HG03521 (cell line): ENCODE results near the gene TPRX1.
"Not testable (repeated sequence)": the region's sequence is repeated elsewhere in the genome, so short reads cannot be mapped to it uniquely, and the experiment has no call there.

Experiments
- ATAC-seq: cut with Tn5 transposase; IDR thresholded peaks from one replicate; pipeline ENCODE4 v1.9.1; 2021; ENCODE audit warnings: mild to moderate bottlenecking, moderate library complexity; ENCODE audit not compliant: unreplicated experiment

The TPRX1 gene

DNA sequence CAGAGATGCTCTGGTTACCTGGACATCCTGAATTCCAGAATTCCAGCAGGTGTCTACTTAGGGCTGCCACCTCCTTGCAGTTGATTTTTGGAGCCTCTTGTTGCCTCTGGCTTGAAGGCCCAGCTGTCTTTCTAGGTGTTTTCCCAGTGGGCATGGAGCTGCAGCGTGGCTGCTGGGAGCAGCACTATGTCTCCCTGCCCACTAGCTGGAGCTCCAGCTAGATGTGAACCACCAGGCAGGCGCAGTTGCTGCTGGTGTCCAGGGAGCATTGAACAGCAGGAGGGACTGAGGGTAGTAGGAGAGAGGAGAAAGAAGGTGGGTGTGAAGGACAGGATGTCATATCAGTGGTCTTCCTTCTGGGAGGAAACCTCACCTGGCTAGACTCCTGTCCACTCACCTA is 35.7 kb downstream of the TPRX1 start:
- no peak for ATAC-seq

DNA sequence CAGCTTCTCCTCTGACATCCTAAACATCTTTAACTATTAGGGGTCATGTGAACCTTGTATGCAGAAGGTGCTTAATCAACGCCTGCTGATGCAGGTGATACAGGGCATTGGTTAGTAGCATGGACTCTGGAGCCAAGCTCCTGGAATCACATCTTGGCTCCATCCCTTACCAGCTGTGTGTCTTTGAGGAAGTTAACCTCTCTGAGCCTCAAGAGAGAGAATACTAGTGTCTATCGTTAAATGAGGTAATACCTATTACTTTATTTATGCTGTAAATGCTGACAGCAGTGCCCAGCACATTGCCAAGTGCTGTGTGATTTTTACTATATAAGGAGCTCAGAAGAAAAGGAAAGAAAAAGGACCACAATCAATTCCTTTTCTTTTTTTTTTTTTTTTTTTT is 37.0 kb downstream of the TPRX1 start:
- no peak for ATAC-seq

DNA sequence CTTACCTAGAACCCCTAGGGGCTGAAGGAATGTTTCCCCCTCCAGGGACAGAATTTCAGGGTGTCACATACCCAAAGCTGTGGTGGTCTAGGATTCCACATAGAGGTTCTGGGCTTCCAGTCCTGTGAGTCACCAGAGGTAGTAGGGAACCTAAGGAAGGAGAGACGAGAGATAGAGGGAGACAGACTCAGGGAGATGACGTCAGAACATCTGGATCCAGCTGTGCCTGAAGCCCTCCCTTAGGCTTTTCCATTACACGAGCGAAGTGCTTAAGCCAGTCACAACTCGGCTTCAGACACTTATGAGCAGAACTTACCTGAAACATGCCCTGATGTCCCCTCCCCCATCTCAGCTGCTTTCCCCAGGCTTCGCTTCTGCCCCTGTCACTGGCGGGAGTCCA is 37.7 kb downstream of the TPRX1 start:
- ATAC-seq: no peak

DNA sequence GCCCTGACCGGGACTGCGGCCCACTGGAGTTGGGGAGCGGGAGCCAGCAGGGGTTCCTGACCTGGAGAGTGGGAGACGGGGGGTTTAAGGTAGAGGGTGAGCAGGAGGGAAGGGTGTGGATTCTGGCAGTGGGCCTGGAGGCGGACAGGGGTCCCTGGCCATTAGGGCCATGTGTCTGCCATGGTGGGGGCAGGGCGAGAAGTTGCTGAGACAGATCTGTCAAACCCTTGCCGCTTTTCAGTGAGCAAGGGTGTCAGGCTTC is 38.1 kb downstream of the TPRX1 start:
- no peak for ATAC-seq

DNA sequence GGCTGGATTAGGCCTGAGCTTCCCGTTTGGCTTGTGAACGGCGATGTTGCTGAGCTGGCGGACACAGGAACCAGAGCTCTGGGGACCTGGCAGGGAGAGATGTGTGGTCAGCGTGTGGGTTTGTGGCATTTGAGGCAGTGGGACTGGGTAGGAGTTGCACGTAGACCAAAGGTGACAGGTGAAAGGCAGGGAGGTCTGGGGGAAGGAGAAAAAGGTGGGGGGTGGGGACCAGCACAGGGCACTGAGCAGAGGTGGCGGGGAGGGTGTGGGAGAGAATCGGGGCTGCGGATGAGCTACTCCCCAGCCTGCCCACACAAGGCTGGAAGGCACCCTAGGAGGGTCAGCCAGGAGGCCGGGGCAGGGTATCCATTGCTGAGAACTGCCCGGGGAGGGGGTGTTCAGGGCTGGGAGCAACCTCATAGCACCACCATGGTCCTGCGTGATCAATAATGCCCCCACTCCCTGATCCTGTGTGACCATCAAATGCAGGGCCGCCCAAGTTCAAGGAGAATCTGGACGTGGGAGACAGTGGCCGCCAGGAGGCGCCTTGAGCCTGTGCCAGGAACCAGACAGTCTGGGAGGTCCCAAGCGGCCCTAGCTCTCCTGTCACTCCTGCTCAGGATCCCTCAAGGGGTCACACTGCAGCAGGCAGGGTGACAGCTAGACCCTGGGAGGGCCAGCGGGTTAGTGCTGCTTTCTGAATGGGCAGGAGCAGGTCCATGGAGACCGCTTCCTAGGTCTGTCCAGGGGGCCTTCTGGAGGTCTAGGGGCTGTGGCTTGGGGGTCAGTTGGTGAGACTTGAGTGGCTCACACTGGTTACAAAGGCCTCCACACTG is 38.6 kb downstream of the TPRX1 start:
- ATAC-seq: no peak

DNA sequence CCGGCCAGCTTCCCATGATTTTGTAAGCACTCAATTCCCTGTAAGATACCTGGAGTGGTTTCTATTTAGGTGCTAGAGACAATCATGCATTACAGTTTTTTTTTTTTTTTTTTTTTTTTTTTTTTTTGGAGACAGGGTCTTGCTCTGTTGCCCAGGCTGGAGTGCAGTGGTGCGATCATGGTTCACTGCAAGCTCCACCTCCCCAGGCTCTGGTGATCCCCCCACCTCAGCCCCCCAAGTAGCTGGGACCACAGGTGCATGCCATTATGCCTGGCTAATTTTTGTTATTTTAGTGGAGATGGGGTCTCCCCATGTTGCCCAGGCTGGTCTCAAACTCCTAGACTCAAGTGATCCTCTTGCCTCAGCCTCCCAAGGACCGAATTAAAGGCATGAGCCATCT is 39.6 kb downstream of the TPRX1 start:
- ATAC-seq: not testable (repeated sequence)

DNA sequence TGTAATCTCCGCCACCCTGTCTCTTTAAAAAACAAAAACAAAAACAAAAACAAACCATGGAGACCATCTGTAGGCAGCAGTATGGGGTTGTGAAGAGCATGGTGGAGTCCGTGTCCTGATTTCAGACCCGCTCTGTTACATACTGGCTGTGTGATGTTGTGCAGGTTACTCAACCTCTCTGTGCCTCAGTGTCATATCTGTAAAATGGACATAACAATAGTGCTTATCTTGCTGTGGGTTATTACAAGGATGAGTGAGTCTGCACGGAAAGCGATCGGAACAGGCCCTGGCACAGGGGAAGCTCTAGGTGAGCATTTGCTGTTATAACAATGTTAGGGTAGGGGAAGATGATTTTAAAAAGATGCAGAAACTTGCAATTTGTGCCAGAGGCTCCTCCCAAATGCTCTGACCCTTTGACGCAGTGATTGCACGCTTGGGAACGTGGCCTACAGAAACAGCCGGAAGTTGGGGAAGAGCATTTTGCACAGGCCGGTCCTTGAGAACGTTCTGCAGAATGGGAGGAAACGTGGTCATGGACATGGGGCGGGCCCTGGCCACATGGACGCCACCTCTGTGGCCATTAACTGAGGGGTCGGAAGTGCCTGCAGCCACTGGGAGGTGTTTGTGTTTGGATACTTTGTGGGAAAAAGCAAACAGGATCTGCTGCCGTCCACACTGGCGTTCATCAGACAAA is 41.6 kb downstream of the TPRX1 start:
- ATAC-seq: no peak

DNA sequence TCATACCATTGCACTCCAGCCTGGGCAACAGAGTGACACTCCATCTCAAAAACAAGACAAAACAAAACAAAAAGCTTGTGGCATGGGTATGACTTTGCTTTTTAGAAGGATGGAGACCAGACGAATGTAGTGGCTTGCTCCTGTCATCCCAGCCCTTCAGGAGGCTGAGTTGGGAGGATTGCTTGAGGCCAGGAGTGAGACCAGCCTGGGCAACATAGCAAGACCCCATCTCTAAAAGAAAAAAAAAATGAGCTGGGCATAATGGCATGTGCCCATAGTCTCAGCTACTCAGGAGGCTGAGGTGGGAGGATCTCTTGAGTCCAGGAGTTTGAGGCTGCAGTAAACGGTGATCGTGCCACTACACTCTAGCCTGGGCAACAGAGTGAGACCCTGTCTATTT is 42.2 kb downstream of the TPRX1 start:
- ATAC-seq: no peak

DNA sequence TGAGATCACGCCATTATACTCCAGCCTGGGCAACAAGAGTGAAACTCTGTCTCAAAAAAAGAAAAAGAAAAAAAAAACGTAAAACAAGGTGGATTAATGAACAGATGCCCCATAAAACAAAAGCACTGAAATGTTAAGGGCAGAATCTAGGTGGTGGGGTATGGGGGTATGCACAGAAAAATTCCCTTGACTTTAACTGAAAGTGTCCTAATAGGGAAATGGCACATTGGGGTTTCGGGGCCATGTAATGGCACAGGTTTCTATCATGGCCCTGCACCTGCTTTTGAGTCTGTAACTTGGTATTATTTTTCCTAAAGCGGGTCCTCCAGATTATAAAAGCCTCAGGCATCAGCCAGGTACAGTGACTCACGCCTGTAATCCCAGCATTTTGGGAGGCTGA is 42.8 kb downstream of the TPRX1 start:
- ATAC-seq: no peak

DNA sequence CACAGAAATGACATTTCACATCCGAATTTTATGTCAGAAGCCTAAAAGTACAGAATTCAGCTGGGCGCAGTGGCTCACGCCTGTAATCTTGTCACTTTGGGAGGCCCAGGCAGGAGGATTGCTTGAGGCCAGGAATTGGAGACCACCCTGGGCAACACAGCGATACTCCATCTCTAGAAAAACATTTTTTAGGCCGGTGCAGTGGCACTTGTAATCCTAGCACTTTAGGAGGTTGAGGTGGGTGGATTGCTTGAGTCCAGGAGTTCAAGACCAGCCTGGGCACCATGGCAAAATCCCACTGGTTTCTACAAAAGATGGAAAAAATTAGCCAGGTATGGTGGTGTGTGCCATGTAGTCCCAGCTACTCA is 43.7 kb downstream of the TPRX1 start:
- no peak for ATAC-seq

DNA sequence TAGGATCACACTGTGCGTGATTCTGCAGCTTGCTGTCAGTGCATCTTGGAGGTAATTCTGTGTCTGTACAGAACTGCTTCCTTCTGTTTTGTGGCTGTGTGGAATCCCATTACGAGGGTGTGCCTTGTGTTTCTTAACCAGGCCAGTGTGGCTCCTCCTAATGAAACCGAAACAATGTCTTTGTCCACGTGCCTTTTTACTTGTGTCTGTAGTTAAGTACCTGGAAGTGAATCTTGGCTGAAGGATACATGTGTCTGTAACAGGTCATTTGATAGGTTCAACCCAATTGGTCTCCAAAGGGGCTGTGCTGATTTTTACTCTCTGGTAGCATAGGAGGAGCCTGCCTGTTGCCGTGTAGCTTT is 45.9 kb downstream of the TPRX1 start:
- no peak for ATAC-seq

DNA sequence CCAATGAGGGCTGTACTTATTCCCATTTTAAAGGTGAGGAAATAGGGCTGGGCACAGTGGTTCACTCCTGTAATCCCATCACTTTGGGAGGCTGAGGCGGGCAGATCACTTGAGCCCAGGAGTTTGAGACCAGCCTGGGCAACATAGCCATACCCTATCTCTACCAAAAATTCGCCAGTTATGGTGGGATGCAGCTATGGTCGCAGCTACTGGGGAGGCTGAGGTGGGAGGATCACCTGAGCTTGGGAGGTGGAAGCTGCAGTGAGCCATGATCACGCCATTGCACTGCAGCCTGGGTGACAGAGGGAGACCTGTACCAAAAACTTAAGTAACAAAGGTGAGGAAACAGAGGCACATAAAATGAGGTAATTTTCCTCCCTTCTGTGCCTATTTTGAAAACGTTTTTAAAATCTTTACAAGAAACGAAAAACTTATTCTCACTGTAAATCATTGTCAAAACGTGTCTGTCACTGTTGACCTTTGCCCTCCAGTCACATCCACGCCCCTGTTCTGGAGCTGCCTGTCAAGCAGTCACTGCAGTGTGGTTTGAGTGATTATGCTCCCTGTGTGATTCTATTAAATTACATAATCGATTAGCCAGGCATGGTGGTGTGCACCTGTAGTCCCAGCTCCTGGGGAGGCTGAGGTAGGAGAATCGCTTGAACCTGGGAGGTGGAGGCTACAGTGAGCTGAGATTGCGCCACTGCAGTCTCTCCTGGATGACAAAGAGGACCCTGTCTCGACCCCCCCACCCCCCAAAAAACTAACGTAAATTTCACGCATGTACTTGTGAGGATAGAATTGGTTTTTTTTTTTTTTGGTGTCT is 46.5 kb downstream of the TPRX1 start:
- ATAC-seq: no peak

DNA sequence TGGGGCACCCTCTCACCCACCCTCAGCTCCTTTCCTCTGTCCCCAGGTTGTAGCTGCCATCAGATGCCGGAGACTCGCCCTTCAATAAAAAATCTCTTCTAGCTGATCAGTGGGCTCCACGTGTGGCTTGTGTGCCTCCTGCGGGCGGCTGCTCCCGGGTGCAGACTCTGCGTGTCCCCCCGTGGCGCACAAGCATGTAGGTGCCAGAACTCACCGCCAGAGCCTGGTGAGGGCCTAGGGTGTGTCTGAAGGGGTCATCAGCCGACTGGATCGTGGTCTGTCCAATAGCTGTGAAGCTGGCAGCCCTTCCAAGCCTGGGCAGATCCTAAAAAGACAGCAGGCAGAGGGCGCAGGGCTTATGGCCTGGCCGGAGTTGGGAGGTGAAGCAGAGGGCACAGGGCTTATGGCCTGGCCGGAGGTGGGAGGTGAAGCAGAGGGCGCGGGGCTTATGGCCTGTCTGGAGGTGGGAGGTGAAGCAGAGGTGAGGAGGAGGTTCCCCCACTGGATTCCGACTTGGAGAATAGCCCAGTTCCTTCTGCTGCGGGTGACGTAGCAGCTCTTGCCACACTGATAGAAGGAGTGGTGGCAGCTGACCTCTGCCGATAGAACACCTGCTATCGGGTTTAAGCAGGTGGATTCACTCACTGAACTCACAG is 47.3 kb downstream of the TPRX1 start:
- ATAC-seq: no peak

DNA sequence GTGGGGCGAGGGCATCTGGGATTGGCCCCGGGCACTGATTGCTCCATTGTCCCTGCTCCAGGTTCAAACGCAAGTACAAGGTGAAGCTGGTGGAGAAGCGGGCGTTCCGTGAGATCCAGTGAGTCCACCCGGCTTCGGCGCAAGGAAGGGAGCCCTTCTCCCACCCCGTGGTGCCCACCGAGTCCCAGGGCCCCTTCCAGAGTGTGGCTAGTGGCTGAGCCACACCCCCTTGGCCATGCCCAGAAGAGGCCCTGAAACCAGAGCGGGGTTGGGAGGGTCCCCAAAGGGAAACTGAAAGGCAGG is 47.8 kb downstream of the TPRX1 start:
- no peak for ATAC-seq

DNA sequence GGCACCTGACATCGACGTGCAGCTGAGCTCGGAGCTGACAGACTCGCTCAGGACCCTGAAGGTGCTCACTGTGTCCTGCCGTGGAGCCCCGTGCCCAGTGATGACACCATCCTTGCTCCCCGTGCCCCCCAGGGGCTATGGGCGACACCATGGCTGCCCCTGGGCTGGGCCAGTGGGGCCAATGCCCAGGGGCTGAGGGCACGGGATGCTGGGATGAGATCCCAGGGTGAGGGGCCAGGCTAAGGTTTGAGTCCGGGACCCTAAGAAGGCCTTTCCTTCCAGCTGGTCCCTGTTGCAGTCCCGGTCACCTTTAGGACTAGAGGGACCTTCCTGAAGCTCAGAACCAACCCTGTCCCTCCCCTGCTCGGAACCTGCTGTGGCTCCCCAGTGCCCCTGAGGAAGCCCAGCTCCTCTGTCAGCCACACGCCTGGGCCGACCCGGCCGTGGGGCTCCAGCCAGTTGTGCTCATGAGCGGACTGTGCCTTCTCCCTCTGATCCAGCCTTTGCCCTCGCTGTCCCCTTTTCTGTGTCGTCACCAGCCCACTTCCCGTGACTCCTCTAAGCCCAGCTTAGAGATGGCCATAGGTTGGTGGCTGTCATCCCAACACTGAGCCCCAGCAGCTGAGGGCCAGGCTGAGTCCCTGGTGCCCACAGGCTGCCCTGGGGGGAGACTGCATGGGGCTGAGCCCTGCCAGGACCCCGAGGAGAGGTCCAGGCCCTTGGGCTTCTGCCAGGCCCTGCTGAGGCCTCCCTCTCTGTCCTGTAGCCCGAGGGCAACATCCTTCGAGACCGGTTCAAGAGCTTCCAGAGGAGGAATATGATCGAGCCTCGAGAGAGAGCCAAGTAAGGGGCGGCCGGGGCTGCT is 48.4 kb downstream of the TPRX1 start:
- ATAC-seq: no peak

DNA sequence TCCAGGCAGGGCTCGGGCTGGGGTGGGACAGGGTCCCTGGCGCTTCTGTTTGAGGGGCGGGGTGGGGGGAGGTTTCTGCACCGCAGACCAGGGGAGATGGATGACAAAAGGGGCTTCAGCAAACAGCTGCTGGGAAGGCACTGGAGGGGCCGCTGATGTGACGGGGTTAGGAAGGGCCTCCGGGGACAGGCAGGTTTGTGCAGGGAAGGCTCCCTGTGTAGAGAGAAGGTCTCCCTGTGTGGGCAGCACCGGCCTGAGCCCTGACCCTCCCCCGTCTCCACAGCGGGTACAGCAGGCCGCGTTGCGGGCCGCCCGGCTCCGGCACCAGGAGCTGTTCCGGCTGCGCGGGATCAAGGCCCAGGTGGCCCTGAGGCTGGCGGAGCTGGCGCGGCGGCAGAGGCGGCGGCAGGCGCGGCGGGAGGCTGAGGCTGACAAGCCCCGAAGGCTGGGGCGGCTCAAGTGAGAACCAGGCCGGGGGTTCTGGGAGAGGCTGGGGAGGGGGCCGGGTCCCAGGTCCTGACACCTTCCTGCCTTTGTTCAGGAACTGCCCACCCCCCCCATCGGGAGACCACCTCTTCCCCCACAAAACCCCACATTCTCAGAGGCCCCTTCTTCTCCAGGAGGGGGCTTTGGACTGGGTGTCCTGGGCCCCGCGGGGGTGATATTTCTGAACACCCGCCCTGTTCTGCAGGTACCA is 49.1 kb downstream of the TPRX1 start:
- ATAC-seq: no peak

DNA sequence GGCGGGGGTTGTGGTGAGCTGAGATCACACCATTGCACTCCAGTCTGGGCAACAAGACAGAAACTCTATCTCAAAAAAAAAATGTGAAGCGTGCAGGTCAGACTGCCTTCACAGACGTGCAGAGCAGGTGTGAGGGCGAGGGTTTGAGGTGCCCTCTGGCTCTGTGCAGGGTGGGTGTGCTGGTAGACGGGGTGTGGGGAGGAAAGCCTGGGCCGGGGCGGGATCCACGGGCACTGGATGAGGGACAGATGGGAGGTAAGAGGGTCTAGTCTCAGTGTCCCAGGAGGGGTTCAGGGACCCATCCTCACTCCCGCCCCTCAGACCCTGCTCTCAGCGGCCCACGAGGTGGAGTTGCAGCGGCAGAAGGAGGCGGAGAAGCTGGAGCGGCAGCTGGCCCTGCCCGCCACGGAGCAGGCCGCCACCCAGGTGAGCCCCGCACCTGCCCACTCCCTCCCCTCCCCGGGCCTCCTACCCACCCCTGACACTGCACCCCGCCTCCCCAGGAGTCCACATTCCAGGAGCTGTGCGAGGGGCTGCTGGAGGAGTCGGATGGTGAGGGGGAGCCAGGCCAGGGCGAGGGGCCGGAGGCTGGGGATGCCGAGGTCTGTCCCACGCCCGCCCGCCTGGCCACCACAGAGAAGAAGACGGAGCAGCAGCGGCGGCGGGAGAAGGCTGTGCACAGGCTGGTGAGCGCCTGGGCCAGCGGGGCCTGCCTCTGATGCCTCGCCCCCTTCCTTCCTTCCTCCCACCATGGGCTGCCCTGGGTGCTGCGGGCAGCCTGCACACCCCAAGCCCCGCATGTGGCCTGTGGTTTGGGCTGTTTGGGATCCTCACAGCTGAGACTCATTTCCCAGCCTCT is 49.9 kb downstream of the TPRX1 start:
- ATAC-seq: no peak

DNA sequence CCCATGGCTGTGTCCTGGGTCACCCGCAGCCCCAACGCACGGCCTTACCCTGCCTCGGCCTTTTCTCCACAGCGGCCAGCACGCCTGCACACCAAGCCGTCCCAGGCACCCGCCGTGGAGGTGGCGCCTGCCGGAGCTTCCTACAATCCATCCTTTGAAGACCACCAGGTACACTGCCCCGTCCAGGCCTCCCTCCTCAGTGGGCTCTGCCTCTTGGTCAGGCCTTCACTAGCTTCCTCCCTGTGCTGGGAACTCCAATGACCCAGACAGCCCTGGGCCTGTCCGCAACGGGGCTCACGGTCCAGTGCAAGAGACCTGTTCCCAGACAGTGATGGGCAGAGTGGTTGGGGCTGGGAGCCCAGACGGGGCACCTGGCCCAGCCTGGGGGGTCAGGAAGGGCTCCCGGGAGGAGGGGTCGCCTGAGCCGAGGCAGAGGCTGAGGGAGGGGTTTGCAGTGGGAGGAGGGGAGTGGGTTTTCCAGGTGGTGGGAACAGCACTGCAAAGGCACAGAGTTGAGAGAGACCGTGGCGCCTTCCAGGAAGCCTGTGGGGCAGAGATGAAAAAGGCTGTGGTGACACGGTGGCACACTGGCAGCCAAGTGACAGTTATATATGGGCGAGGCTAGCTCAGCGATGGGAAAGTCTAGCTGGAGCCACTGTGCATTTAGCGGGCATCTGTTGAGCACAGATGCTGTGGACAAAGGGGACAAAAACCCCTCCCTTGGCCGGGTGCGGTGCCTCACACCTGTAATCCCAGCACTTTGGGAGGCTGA is 51.7 kb downstream of the TPRX1 start:
- no peak for ATAC-seq
